Measurements from ENCODE around the gene EEFSEC. TPM values are rescaled to one million over a fixed set of nuclear protein-coding genes. Genes with fewer than 3 reads are reported as not detected.

EEFSEC gene
- polyA plus RNA-seq, 1 experiment = 6.8 TPM

GRCh38 chr3:128144512-128145187, 8.6 kb upstream of the EEFSEC start:
- CTCF ChIA-PET = interaction anchor here (2.8 kb wide), 1 partner anchor 11 kb away, joined by 16 read pairs; no protein-coding TSS in a partner anchor
- peaks cover 11% of the 10 kb centered on the region for H3K27me3 ChIP-seq (ENCODE audit: control insufficient read depth, insufficient read depth, low read length)
- no peak for TF ChIP-seq CTCF (IDR thresholded peaks at IDR 0.05; ENCODE audit: low read depth, low read length)
- H3K4me3 ChIP-seq (ENCODE audit: low read depth, low read length) = no peak overlapping the region
- no peak for DNase-seq (ENCODE audit: low read depth, low spot score)
- POLR2A ChIA-PET = no interaction called here
- H3K27ac ChIP-seq (ENCODE audit: low read depth, low read length) = no peak overlapping the region
- H3K9me3 ChIP-seq (ENCODE audit: control insufficient read depth, insufficient read depth, low read length) = no peaks in the 10 kb centered on the region

GRCh38 chr3:128145279-128145678, 8.0 kb upstream of the EEFSEC start:
- H3K27ac ChIP-seq (ENCODE audit: low read depth, low read length) = no peak overlapping the region
- peaks cover 6% of the 10 kb centered on the region for H3K27me3 ChIP-seq (ENCODE audit: control insufficient read depth, insufficient read depth, low read length)
- no peak overlapping the region for H3K4me3 ChIP-seq (ENCODE audit: low read depth, low read length)
- ChIA-PET POLR2A (no interaction called here), CTCF (interaction anchor here (2.8 kb wide), 1 partner anchor 12 kb away, joined by 16 read pairs; no protein-coding TSS in a partner anchor)
- TF ChIP-seq CTCF (IDR thresholded peaks at IDR 0.05; ENCODE audit: low read depth, low read length) = no peak
- H3K9me3 ChIP-seq (ENCODE audit: control insufficient read depth, insufficient read depth, low read length) = no peaks in the 10 kb centered on the region
- no peak for DNase-seq (ENCODE audit: low read depth, low spot score)

- ChIA-PET CTCF (interaction anchor here (1.2 kb wide), 1 partner anchor 12 kb away, joined by 4 read pairs; no protein-coding TSS in a partner anchor), POLR2A (no interaction called here)
- Histone ChIP-seq H3K9me3 (ENCODE audit: control insufficient read depth, insufficient read depth, low read length) (no peaks in the 10 kb centered on the region), H3K4me3 (ENCODE audit: low read depth, low read length) (no peak overlapping the region), H3K27ac (ENCODE audit: low read depth, low read length) (no peak overlapping the region), H3K27me3 (ENCODE audit: control insufficient read depth, insufficient read depth, low read length) (peaks cover 4% of the 10 kb centered on the region)
- DNase-seq (ENCODE audit: low read depth, low spot score) = no peak
- TF ChIP-seq CTCF (IDR thresholded peaks at IDR 0.05; ENCODE audit: low read depth, low read length) = no peak
Measured at GRCh38 chr3:128146201-128146600, 7.1 kb upstream of the EEFSEC start.

GRCh38 chr3:128149650-128150049, 3.6 kb upstream of the EEFSEC start:
- no peak overlapping the region for H3K4me3 ChIP-seq (ENCODE audit: low read depth, low read length)
- no peak overlapping the region for H3K27ac ChIP-seq (ENCODE audit: low read depth, low read length)
- ChIA-PET CTCF (no interaction called here), POLR2A (no interaction called here)
- no peak for DNase-seq (ENCODE audit: low read depth, low spot score)
- no peaks in the 10 kb centered on the region for H3K27me3 ChIP-seq (ENCODE audit: control insufficient read depth, insufficient read depth, low read length)
- no peaks in the 10 kb centered on the region for H3K9me3 ChIP-seq (ENCODE audit: control insufficient read depth, insufficient read depth, low read length)
- TF ChIP-seq CTCF (IDR thresholded peaks at IDR 0.05; ENCODE audit: low read depth, low read length) = no peak

- ChIA-PET POLR2A (no interaction called here), CTCF (no interaction called here)
- Histone ChIP-seq H3K9me3 (ENCODE audit: control insufficient read depth, insufficient read depth, low read length) (no peaks in the 10 kb centered on the region), H3K27me3 (ENCODE audit: control insufficient read depth, insufficient read depth, low read length) (no peaks in the 10 kb centered on the region), H3K27ac (ENCODE audit: low read depth, low read length) (no peak overlapping the region), H3K4me3 (ENCODE audit: low read depth, low read length) (no peak overlapping the region)
- TF ChIP-seq CTCF (IDR thresholded peaks at IDR 0.05; ENCODE audit: low read depth, low read length) = no peak
- DNase-seq (ENCODE audit: low read depth, low spot score) = no peak
Measured at GRCh38 chr3:128151758-128152274, 1.5 kb upstream of the EEFSEC start.

Measured in AG04450 (cell line).